Neural cell (in vitro differentiated cells): ENCODE results near the gene CNST. TPM values are rescaled to one million over a fixed set of nuclear protein-coding genes. Genes with fewer than 3 reads are reported as not detected.

Source experiments
- H2AFZ ChIP-seq: fragments of 200-600, 300-800 bp; sonication (generic), shearing (Covaris generic); 2 replicates; pipeline ENCODE4 v1.6.0; 2014; ENCODE audit warnings: low read depth, mild to moderate bottlenecking, antibody characterized with exemption, low read length, moderate library complexity
- H3F3A ChIP-seq: fragments of 200-600 bp; shearing (Covaris generic); 2 replicates; pipeline ENCODE4 v1.6.1; 2016; ENCODE audit warnings: mild to moderate bottlenecking, moderate library complexity, mixed read lengths, antibody characterized with exemption, low read length; ENCODE audit not compliant: insufficient read depth, poor library complexity, severe bottlenecking
- H3K27ac ChIP-seq: fragments of 200-600, 300-800 bp; sonication (generic), shearing (Covaris generic); 2 replicates; pipeline ENCODE4 v1.5.1; 2014; ENCODE audit warnings: mild to moderate bottlenecking, low read length, moderate library complexity
- H3K27me3 ChIP-seq: fragments of 300-800, 200-600 bp; sonication (generic), shearing (Covaris generic); 2 replicates; pipeline ENCODE4 v1.6.0; 2014; ENCODE audit warnings: mild to moderate bottlenecking, low read depth, low read length, moderate library complexity; ENCODE audit not compliant: insufficient read depth
- H3K36me3 ChIP-seq: fragments of 300-800, 200-600 bp; sonication (generic), shearing (Covaris generic); 2 replicates; pipeline ENCODE4 v1.5.1; 2014; ENCODE audit warnings: mild to moderate bottlenecking, antibody characterized with exemption, low read length, moderate library complexity; ENCODE audit not compliant: insufficient read depth
- H3K4me2 ChIP-seq: fragments of 300-800, 200-600 bp; sonication (generic), shearing (Covaris generic); 2 replicates; pipeline ENCODE4 v1.6.0; 2014; ENCODE audit warnings: mild to moderate bottlenecking, low read length
- H3K4me3 ChIP-seq: fragments of 300-800, 200-600 bp; sonication (generic), shearing (Covaris generic); 2 replicates; pipeline ENCODE4 v1.5.1; 2014; ENCODE audit warnings: mild to moderate bottlenecking, low read length, moderate library complexity
- H3K79me2 ChIP-seq: fragments of 200-600 bp; shearing (Covaris generic); replicated peaks from 2 replicates; pipeline ENCODE4 v1.6.0; 2014; ENCODE audit warnings: mild to moderate bottlenecking, low read length, moderate library complexity; ENCODE audit not compliant: insufficient read depth
- H3K9ac ChIP-seq: fragments of 300-800, 200-600 bp; sonication (generic), shearing (Covaris generic); 2 replicates; pipeline ENCODE4 v1.6.1; 2016; ENCODE audit warnings: mild to moderate bottlenecking, low read length, mixed read lengths
- H3K9me2 ChIP-seq: fragments of 200-600 bp; shearing (Covaris generic); 2 replicates; pipeline ENCODE4 v1.6.1; 2016; ENCODE audit warnings: mild to moderate bottlenecking, low read length, mixed read lengths; ENCODE audit not compliant: insufficient read depth
- H3K9me3 ChIP-seq: fragments of 200-600, 300-800 bp; sonication (generic), shearing (Covaris generic); 2 replicates; pipeline ENCODE4 v1.6.1; 2016; ENCODE audit warnings: mild to moderate bottlenecking, mixed run types, low read length, moderate library complexity, mixed read lengths
- H4K20me1 ChIP-seq: fragments of 200-600 bp; shearing (Covaris generic); 2 replicates; pipeline ENCODE4 v1.6.1; 2016; ENCODE audit warnings: mild to moderate bottlenecking, mixed run types; ENCODE audit not compliant: insufficient read depth
- CTCF ChIP-seq: fragments of 450-650 bp; IDR thresholded peaks from 2 replicates; pipeline ENCODE4 v1.5.1; 2014; ENCODE audit warnings: antibody characterized with exemption, mild to moderate bottlenecking, moderate library complexity; ENCODE audit not compliant: poor library complexity, severe bottlenecking
- EP300 ChIP-seq: fragments of 450-650 bp; conservative IDR thresholded peaks from 2 replicates; pipeline ENCODE4 v1.6.1; 2014; ENCODE audit warnings: antibody characterized with exemption, mild to moderate bottlenecking, moderate library complexity; ENCODE audit not compliant: poor library complexity, severe bottlenecking
- EZH2 ChIP-seq: fragments of 200-600, 300-800 bp; shearing (Covaris generic), sonication (generic); IDR thresholded peaks from 2 replicates; pipeline ENCODE4 v1.6.1; 2014; ENCODE audit warnings: antibody characterized with exemption, low read length, borderline replicate concordance, mild to moderate bottlenecking; ENCODE audit not compliant: insufficient read depth, poor library complexity, severe bottlenecking
- MXI1 ChIP-seq: fragments of 450-650 bp; conservative IDR thresholded peaks from 2 replicates; pipeline ENCODE4 v1.6.1; 2014; ENCODE audit warnings: antibody characterized with exemption, mild to moderate bottlenecking; ENCODE audit not compliant: poor library complexity, severe bottlenecking
- POLR2AphosphoS5 ChIP-seq: IDR thresholded peaks from 2 replicates; pipeline ENCODE4 v1.6.1; 2012
- RAD21 ChIP-seq: fragments of 450-650 bp; conservative IDR thresholded peaks from 2 replicates; pipeline ENCODE4 v1.6.1; 2014; ENCODE audit warnings: antibody characterized with exemption, mild to moderate bottlenecking, moderate library complexity
- REST ChIP-seq: IDR thresholded peaks from 2 replicates; pipeline ENCODE4 v1.6.1; 2012; ENCODE audit warnings: borderline replicate concordance
- SMC3 ChIP-seq: fragments of 450-650 bp; conservative IDR thresholded peaks from 2 replicates; pipeline ENCODE4 v1.6.1; 2014; ENCODE audit warnings: antibody characterized with exemption, mild to moderate bottlenecking, moderate library complexity; ENCODE audit not compliant: poor library complexity
- TAF1 ChIP-seq: IDR thresholded peaks from 2 replicates; pipeline ENCODE4 v1.6.1; 2012; ENCODE audit warnings: low read depth
- polyA plus RNA-seq: library from polyadenylated mRNA; depleted of rRNA; stranded (reverse); fragments of >200 nt; gene quantifications from 2 replicates; pipeline ENCODE4 v1.2.3, GENCODE V29; 2014

CNST gene
- polyA plus RNA-seq, 1 donor from 2014 or later = 26.3 TPM

DNA sequence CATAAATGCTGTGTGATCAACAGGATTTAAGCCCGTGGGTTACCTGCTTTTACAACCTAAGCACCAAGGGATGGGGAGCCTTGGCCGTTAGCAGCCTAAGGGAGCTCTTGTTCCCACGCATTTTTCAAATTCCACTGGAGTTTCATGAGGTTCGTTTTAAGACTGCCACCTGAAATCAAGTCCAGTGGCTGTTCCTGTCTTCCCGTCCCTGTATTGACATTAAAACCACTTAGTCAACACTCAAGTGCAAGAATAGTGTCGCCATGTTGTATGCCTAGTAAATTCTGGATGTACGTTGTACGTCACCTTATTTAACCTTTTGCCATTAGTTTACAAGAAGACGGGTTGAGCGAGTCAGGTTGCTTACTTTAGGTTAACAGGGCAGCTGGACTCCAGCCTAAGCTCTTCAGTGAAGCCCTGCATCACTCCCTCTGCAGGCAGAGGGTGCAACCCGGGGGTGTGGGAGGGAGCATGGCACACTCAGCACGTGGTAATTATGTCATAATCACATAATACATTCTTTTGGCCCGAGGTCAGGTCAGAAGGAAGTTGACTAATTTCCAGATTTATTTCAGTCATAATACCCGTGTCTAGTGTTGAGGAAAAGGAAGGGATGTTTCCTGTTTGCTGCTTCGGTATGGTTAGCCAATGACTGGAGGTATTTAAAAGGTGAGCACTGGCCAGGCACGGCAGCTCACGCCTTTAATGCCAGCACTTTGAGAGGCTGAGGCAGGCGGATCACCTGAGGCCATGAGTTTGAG lies 42.5 kb downstream of the CNST start:
- no peaks in the 10 kb centered on the region for H3K27me3 ChIP-seq
- no peaks in the 10 kb centered on the region for H3K36me3 ChIP-seq
- TF ChIP-seq EZH2 (no peak), MXI1 (no peak), REST (no peak), TAF1 (no peak), CTCF (no peak), SMC3 (no peak), RAD21 (no peak), POLR2AphosphoS5 (no peak), EP300 (no peak)
- no peak overlapping the region for H3K9ac ChIP-seq
- no peaks in the 10 kb centered on the region for H3K9me2 ChIP-seq
- no peak overlapping the region for H3K27ac ChIP-seq
- H2AFZ ChIP-seq = no peak overlapping the region
- no peak overlapping the region for H3K4me3 ChIP-seq
- H3K79me2 ChIP-seq = no peaks in the 10 kb centered on the region
- H4K20me1 ChIP-seq = no peaks in the 10 kb centered on the region
- H3F3A ChIP-seq = no peaks in the 10 kb centered on the region
- H3K9me3 ChIP-seq = no peaks in the 10 kb centered on the region
- H3K4me2 ChIP-seq = no peak overlapping the region

DNA sequence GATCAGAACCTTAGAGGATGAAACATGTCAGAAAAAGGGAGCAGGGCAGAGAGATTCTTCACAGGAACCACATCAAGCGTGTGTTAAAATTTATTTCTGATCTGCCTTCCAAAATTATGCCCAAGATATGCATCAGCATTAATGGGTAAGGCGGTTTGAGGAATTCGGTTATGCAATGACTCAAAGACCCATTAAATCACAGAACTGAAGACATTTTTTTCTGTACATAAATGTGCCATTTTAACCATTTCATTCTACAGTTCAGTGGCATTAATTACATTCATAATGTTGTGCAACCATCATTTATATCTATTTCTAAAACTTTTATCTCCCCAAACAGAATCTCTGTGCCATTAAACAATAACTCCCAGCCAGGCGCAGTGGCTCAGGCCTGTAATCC lies 43.4 kb downstream of the CNST start:
- Histone ChIP-seq H3K9me3 (no peaks in the 10 kb centered on the region), H3K4me3 (no peak overlapping the region), H3K27ac (no peak overlapping the region), H3K36me3 (no peaks in the 10 kb centered on the region), H3K4me2 (no peak overlapping the region), H3K27me3 (no peaks in the 10 kb centered on the region), H3K9me2 (no peaks in the 10 kb centered on the region), H2AFZ (no peak overlapping the region), H3F3A (no peaks in the 10 kb centered on the region), H3K9ac (no peak overlapping the region), H4K20me1 (no peaks in the 10 kb centered on the region), H3K79me2 (no peaks in the 10 kb centered on the region)
- TF ChIP-seq POLR2AphosphoS5 (no peak), CTCF (no peak), TAF1 (no peak)
